Suprapubic skin (tissue), 4 donors: ENCODE measurements around the gene CTSE. TPM values are rescaled to one million over a fixed set of nuclear protein-coding genes. Genes with fewer than 3 reads are reported as not detected.
"Not testable (repeated sequence)": the region's sequence is repeated elsewhere in the genome, so short reads cannot be mapped to it uniquely, and the experiment has no call there.

Experiments used
- DNase-seq, 2 donors: peaks; one replicate each; pipeline ENCODE4 v3.0.0-alpha.2; 2019; ENCODE audit warnings: low spot score in 2 of 2
- H3K27ac ChIP-seq: fragments of 200-600 bp; sonication (generic); one replicate; pipeline ENCODE4 v1.5.1; 2019
- H3K27me3 ChIP-seq: fragments of 200-600 bp; sonication (generic); one replicate; pipeline ENCODE4 v1.5.1; 2019
- H3K36me3 ChIP-seq: fragments of 200-600 bp; sonication (generic); one replicate; pipeline ENCODE4 v1.5.1; 2019
- H3K4me1 ChIP-seq: fragments of 200-600 bp; sonication (generic); one replicate; pipeline ENCODE4 v1.5.1; 2019
- H3K4me3 ChIP-seq: fragments of 200-600 bp; sonication (generic); one replicate; pipeline ENCODE4 v1.5.1; 2019; ENCODE audit warnings: mild to moderate bottlenecking
- H3K9me3 ChIP-seq: fragments of 200-600 bp; sonication (generic); one replicate; pipeline ENCODE4 v1.5.1; 2019
- CTCF ChIP-seq, 2 donors: fragments of 200-600 bp in 1 of 2; fragments of 450-650 bp in 1 of 2; sonication (generic) in 1 of 2; IDR thresholded peaks; one replicate each; pipeline ENCODE4 v1.5.1; 2016 to 2019; ENCODE audit warnings: antibody characterized with exemption in 2 of 2, mild to moderate bottlenecking in 1 of 2, moderate library complexity in 1 of 2
- EP300 ChIP-seq: sonication (generic); formaldehyde crosslinking; IDR thresholded peaks from one replicate; pipeline ENCODE4 v1.6.1; 2017; ENCODE audit warnings: antibody characterized with exemption
- POLR2A ChIP-seq, 2 donors: fragments of 450-650 bp; IDR thresholded peaks; one replicate each; pipeline ENCODE4 v1.6.1; 2017; ENCODE audit warnings: antibody characterized with exemption in 2 of 2, mild to moderate bottlenecking in 2 of 2, moderate library complexity in 2 of 2
- POLR2AphosphoS5 ChIP-seq, 3 donors: sonication (generic); formaldehyde crosslinking; IDR thresholded peaks; one replicate each; pipeline ENCODE4 v1.6.1; 2017; ENCODE audit warnings: antibody characterized with exemption in 3 of 3
- WGBS: methylation state at CpG from one replicate; pipeline ENCODE4 v1.1.5; 2018; 5-methylcytosine and 5-hydroxymethylcytosine counted together
- total RNA-seq, 4 donors: library from RNA; depleted of rRNA; stranded (reverse); fragments of >200 nt; gene quantifications; one replicate each; pipeline ENCODE4 v1.1.0, GENCODE V29; 2016

Gene CTSE
- total RNA-seq, 4 donors from 2014 or later: not detected

GRCh38 chr1:206052919-206053610 is 29.4 kb upstream of the CTSE start, which contains the start of gene RHEX:
RHEX (plus strand) TSS chr1:206053173; CDS start chr1:206097829, 44,656 bp downstream.
- H3K4me3 ChIP-seq, H3K27me3 ChIP-seq, H3K9me3 ChIP-seq, H3K4me1 ChIP-seq, H3K27ac ChIP-seq, H3K36me3 ChIP-seq, DNase-seq: not testable (repeated sequence)
- 90% methylated on average over 17 of the region's 17 CpGs for WGBS

GRCh38 chr1:206052231-206052865 is 28.7 kb upstream of the CTSE start:
- WGBS: 96% methylated on average over 6 of the region's 8 CpGs
- not testable (repeated sequence) for H3K27me3 ChIP-seq, H3K9me3 ChIP-seq, H3K27ac ChIP-seq, H3K4me3 ChIP-seq, H3K4me1 ChIP-seq, DNase-seq, H3K36me3 ChIP-seq

- DNase-seq: no peak
- H3K4me1 ChIP-seq: no peaks in the 10 kb centered on the region
- H3K9me3 ChIP-seq: no peaks in the 10 kb centered on the region
- H3K36me3 ChIP-seq: no peaks in the 10 kb centered on the region
- H3K4me3 ChIP-seq: no peak overlapping the region
- H3K27me3 ChIP-seq: no peaks in the 10 kb centered on the region
- 59% methylated on average over 6 of the region's 6 CpGs for WGBS
- TF ChIP-seq EP300 (no peak), POLR2AphosphoS5 (IDR thresholded peaks at IDR 0.05) (no peak), CTCF (IDR thresholded peaks at IDR 0.05) (no peak), POLR2A (IDR thresholded peaks at IDR 0.05) (no peak)
- H3K27ac ChIP-seq: no peak overlapping the region
Observed at GRCh38 chr1:206050655-206051235, 27.1 kb upstream of the CTSE start.

GRCh38 chr1:206049919-206050600 is 26.4 kb upstream of the CTSE start:
- WGBS: 86% methylated on average over 3 of the region's 3 CpGs
- Histone ChIP-seq H3K4me3 (no peak overlapping the region), H3K9me3 (no peaks in the 10 kb centered on the region), H3K27me3 (no peaks in the 10 kb centered on the region), H3K4me1 (no peaks in the 10 kb centered on the region), H3K36me3 (no peaks in the 10 kb centered on the region), H3K27ac (no peak overlapping the region)
- no peak for TF ChIP-seq POLR2A (IDR thresholded peaks at IDR 0.05)
- no peak for DNase-seq

- no peak for TF ChIP-seq EP300
- no peak for TF ChIP-seq POLR2AphosphoS5 (IDR thresholded peaks at IDR 0.05)
- H3K27ac ChIP-seq: no peak overlapping the region
Observed at GRCh38 chr1:206049293-206049692, 25.6 kb upstream of the CTSE start.

GRCh38 chr1:206048582-206048981 is 24.9 kb upstream of the CTSE start:
- no peaks in the 10 kb centered on the region for H3K36me3 ChIP-seq
- no peaks in the 10 kb centered on the region for H3K9me3 ChIP-seq
- no peak for TF ChIP-seq CTCF (IDR thresholded peaks at IDR 0.05)
- TF ChIP-seq POLR2AphosphoS5 (IDR thresholded peaks at IDR 0.05): no peak
- TF ChIP-seq POLR2A (IDR thresholded peaks at IDR 0.05): no peak
- no peaks in the 10 kb centered on the region for H3K4me1 ChIP-seq
- H3K27me3 ChIP-seq: no peaks in the 10 kb centered on the region
- 89% methylated on average over 6 of the region's 6 CpGs for WGBS
- no peak overlapping the region for H3K27ac ChIP-seq
- H3K4me3 ChIP-seq: no peak overlapping the region
- DNase-seq: no peak

More at GRCh38 chr1:206049293-206049692, 25.6 kb upstream of the CTSE start:
- no peak overlapping the region for H3K4me3 ChIP-seq
- no peaks in the 10 kb centered on the region for H3K4me1 ChIP-seq
- no peaks in the 10 kb centered on the region for H3K9me3 ChIP-seq
- no peaks in the 10 kb centered on the region for H3K36me3 ChIP-seq
- no peak for DNase-seq
- no peaks in the 10 kb centered on the region for H3K27me3 ChIP-seq

- 70% methylated on average over 4 of the region's 4 CpGs for WGBS
- no peak for DNase-seq
- Histone ChIP-seq H3K36me3 (no peaks in the 10 kb centered on the region), H3K27ac (no peak overlapping the region), H3K4me1 (no peaks in the 10 kb centered on the region), H3K4me3 (no peak overlapping the region), H3K27me3 (no peaks in the 10 kb centered on the region), H3K9me3 (no peaks in the 10 kb centered on the region)
- TF ChIP-seq EP300 (no peak), CTCF (IDR thresholded peaks at IDR 0.05) (no peak), POLR2AphosphoS5 (IDR thresholded peaks at IDR 0.05) (no peak), POLR2A (IDR thresholded peaks at IDR 0.05) (no peak)
Observed at GRCh38 chr1:206047271-206047670, 23.6 kb upstream of the CTSE start.
